AG04449 (cell line): ENCODE data around the gene UNC13A.

Source experiments
- CTCF ChIA-PET: fragments of 350-600 bp; formaldehyde crosslinking; extraction: SDS; loops from one replicate; lab custom pipeline; 2021; ENCODE audit warnings: antibody characterized with exemption; lab: Yijun Ruan, JAX
- POLR2A ChIA-PET: fragments of 400-600, 350-600 bp; formaldehyde crosslinking; extraction: SDS; loops from one replicate; lab custom pipeline; 2020; ENCODE audit warnings: antibody characterized with exemption, inconsistent platforms; lab: Yijun Ruan, JAX
- DNase-seq: peaks from one replicate; pipeline ENCODE4 v3.0.0-alpha.2; 2010; ENCODE audit warnings: low read depth, low spot score
- H3K4me3 ChIP-seq: 2 replicates; pipeline ENCODE4 v1.5.1; 2011; ENCODE audit warnings: low read depth, mild to moderate bottlenecking, control low read depth, low read length
- CTCF ChIP-seq: IDR thresholded peaks from one replicate; pipeline ENCODE4 v1.5.1; 2011; ENCODE audit warnings: mild to moderate bottlenecking, moderate library complexity, low read length, control low read depth, inconsistent platforms; ENCODE audit not compliant: insufficient read depth; ENCODE audit errors: missing control alignments

Gene UNC13A

DNA sequence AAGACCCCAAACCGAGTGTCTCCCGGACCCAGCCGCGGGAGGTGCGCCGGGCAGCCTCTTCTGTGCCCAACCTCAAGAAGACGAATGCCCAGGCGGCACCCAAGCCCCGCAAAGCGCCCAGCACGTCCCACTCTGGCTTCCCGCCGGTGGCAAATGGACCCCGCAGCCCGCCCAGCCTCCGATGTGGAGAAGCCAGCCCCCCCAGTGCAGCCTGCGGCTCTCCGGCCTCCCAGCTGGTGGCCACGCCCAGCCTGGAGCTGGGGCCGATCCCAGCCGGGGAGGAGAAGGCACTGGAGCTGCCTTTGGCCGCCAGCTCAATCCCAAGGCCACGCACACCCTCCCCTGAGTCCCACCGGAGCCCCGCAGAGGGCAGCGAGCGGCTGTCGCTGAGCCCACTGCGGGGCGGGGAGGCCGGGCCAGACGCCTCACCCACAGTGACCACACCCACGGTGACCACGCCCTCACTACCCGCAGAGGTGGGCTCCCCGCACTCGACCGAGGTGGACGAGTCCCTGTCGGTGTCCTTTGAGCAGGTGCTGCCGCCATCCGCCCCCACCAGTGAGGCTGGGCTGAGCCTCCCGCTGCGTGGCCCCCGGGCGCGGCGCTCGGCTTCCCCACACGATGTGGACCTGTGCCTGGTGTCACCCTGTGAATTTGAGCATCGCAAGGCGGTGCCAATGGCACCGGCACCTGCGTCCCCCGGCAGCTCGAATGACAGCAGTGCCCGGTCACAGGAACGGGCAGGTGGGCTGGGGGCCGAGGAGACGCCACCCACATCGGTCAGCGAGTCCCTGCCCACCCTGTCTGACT, 39.0 kb upstream of the UNC13A start:
- TF ChIP-seq CTCF, result no peak
- CTCF ChIA-PET, result interaction anchor here (1.0 kb wide), 1 partner anchor 39 kb away, joined by 3 read pairs; no protein-coding TSS in a partner anchor
- no peak overlapping the region for H3K4me3 ChIP-seq
- DNase-seq, result no peak
- POLR2A ChIA-PET, result no interaction called here

- TF ChIP-seq CTCF, result no peak
- POLR2A ChIA-PET, result no interaction called here
- DNase-seq, result no peak
- H3K4me3 ChIP-seq, result no peak overlapping the region
- CTCF ChIA-PET, result no interaction called here
Observed at GRCh38 chr19:17726136-17726741, 38.1 kb upstream of the UNC13A start.

GRCh38 chr19:17725422-17726078, 37.4 kb upstream of the UNC13A start:
- POLR2A ChIA-PET, result no interaction called here
- H3K4me3 ChIP-seq, result no peak overlapping the region
- TF ChIP-seq CTCF, result peak; percentile 29
- no peak for DNase-seq
- CTCF ChIA-PET, result no interaction called here

DNA sequence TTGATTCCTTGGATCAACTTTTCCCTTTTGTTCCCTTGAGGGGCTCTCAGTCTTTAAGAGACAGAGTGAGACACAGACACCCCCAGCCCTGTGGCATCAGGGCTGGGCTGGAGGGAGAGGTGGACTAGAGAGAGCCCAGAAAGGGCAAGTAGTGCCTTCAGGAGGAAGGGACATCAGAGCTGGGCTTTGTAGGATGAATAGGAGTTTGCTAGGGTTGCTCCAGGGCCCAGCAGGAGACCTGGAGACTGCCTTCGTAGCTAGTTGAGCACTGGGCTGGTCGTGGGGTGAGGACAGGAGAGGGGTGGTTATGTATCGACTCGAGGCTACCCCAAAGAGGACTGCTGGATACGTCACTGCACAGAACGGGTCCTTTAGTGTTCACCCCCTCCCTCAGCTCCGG, 36.5 kb upstream of the UNC13A start:
- no peak for DNase-seq
- ChIA-PET CTCF (interaction anchor here (1.4 kb wide), 1 partner anchor 50 kb away, joined by 4 read pairs; no protein-coding TSS in a partner anchor), POLR2A (no interaction called here)
- TF ChIP-seq CTCF, result no peak
- H3K4me3 ChIP-seq, result no peak overlapping the region

- DNase-seq, result no peak
- CTCF ChIA-PET, result no interaction called here
- no peak for TF ChIP-seq CTCF
- no peak overlapping the region for H3K4me3 ChIP-seq
- POLR2A ChIA-PET, result interaction anchor here (0.9 kb wide), 1 partner anchor 9 kb away, joined by 3 read pairs; no protein-coding TSS in a partner anchor
Observed at GRCh38 chr19:17722655-17723240, 34.6 kb upstream of the UNC13A start.

GRCh38 chr19:17721821-17722220, 33.7 kb upstream of the UNC13A start:
- ChIA-PET CTCF (interaction anchor here (1.6 kb wide), 1 partner anchor 12 kb away, joined by 3 read pairs; no protein-coding TSS in a partner anchor), POLR2A (interaction anchor here (0.9 kb wide), 1 partner anchor 10 kb away, joined by 3 read pairs; no protein-coding TSS in a partner anchor)
- no peak overlapping the region; the same call in none of the 2 replicates for H3K4me3 ChIP-seq
- no peak for TF ChIP-seq CTCF
- no peak for DNase-seq
